ENCODE measurements around the gene CCDC39.

The CCDC39 gene

GRCh38 chr3:180661444-180661843 is 17.8 kb downstream of the CCDC39 start:
- no peaks in the 10 kb centered on the region for H3K36me3 ChIP-seq (ENCODE audit: control insufficient read depth, insufficient read depth, low read length)
- H3K9me3 ChIP-seq (ENCODE audit: control insufficient read depth, low read length), result no peaks in the 10 kb centered on the region
- TF ChIP-seq, protein P1, sequence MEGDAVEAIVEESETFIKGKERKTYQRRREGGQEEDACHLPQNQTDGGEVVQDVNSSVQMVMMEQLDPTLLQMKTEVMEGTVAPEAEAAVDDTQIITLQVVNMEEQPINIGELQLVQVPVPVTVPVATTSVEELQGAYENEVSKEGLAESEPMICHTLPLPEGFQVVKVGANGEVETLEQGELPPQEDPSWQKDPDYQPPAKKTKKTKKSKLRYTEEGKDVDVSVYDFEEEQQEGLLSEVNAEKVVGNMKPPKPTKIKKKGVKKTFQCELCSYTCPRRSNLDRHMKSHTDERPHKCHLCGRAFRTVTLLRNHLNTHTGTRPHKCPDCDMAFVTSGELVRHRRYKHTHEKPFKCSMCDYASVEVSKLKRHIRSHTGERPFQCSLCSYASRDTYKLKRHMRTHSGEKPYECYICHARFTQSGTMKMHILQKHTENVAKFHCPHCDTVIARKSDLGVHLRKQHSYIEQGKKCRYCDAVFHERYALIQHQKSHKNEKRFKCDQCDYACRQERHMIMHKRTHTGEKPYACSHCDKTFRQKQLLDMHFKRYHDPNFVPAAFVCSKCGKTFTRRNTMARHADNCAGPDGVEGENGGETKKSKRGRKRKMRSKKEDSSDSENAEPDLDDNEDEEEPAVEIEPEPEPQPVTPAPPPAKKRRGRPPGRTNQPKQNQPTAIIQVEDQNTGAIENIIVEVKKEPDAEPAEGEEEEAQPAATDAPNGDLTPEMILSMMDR (IDR thresholded peaks at IDR 0.05), result no peak
- no peak overlapping the region for H3K27ac ChIP-seq
- no peak overlapping the region for H3K9ac ChIP-seq
- H3K27me3 ChIP-seq (ENCODE audit: control insufficient read depth, insufficient read depth, low read length), result no peaks in the 10 kb centered on the region
- H3K4me3 ChIP-seq (ENCODE audit: low read depth, low read length), result no peak overlapping the region
- no peak overlapping the region for H3K4me2 ChIP-seq (ENCODE audit: low read length)
- no peak overlapping the region for H2AFZ ChIP-seq
- no peaks in the 10 kb centered on the region for H3K4me1 ChIP-seq
- H3K79me2 ChIP-seq, result no peaks in the 10 kb centered on the region

DNA sequence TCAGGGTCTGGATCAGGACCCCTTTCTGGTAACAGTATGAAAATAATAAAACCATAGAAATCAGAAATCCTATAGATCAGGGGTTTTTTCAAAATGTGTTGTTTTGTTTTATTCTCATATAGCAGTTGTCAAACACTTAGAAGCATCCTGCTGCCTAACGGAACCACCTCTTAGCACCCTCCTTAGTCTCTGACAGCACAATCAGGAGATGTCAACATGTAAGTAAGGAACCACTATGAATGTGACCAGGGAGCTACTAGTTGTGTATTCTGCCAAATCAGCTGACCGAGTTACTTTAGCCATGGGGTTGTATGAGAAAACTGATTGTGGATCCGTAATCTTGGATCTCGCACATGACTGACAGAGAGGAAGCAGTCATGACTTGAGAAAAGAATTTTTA is 22.2 kb downstream of the CCDC39 start:
- no peak overlapping the region for H2AFZ ChIP-seq
- no peaks in the 10 kb centered on the region for H3K36me3 ChIP-seq (ENCODE audit: control insufficient read depth, insufficient read depth, low read length)
- no peak overlapping the region for H3K27ac ChIP-seq
- TF ChIP-seq, protein P1 (IDR thresholded peaks at IDR 0.05), result no peak
- H3K4me3 ChIP-seq (ENCODE audit: low read depth, low read length), result no peak overlapping the region
- H3K27me3 ChIP-seq (ENCODE audit: control insufficient read depth, insufficient read depth, low read length), result no peaks in the 10 kb centered on the region
- no peaks in the 10 kb centered on the region for H3K9me3 ChIP-seq (ENCODE audit: control insufficient read depth, low read length)
- H3K79me2 ChIP-seq, result no peaks in the 10 kb centered on the region
- H3K9ac ChIP-seq, result no peak overlapping the region
- no peak overlapping the region for H3K4me2 ChIP-seq (ENCODE audit: low read length)
- H3K4me1 ChIP-seq, result no peaks in the 10 kb centered on the region

DNA sequence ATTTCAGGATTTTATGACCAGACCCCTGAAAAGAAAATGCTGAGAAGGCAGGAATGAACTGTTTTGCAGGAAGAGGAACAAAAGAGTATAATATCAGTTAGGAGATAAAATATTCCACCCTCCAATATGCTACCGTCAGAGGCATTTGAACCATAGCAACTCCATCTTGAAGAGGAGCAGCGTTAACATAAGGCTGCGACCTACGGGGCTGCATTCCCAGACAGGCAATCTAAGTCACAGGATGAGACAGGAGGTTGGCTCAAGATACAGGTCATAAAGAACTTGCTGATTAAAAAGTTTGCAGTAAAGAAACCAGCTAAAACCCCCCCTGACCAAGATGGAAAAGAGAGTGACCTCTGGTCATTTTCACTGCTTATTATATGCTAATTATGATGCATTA is 22.9 kb downstream of the CCDC39 start:
- Histone ChIP-seq H3K4me1 (no peaks in the 10 kb centered on the region), H3K4me2 (ENCODE audit: low read length) (no peak overlapping the region), H3K9me3 (ENCODE audit: control insufficient read depth, low read length) (no peaks in the 10 kb centered on the region), H3K36me3 (ENCODE audit: control insufficient read depth, insufficient read depth, low read length) (no peaks in the 10 kb centered on the region), H2AFZ (no peak overlapping the region), H3K9ac (no peak overlapping the region), H3K4me3 (ENCODE audit: low read depth, low read length) (no peak overlapping the region), H3K79me2 (no peaks in the 10 kb centered on the region), H3K27ac (no peak overlapping the region), H3K27me3 (ENCODE audit: control insufficient read depth, insufficient read depth, low read length) (no peaks in the 10 kb centered on the region)
- TF ChIP-seq, protein P1 (IDR thresholded peaks at IDR 0.05), result no peak

DNA sequence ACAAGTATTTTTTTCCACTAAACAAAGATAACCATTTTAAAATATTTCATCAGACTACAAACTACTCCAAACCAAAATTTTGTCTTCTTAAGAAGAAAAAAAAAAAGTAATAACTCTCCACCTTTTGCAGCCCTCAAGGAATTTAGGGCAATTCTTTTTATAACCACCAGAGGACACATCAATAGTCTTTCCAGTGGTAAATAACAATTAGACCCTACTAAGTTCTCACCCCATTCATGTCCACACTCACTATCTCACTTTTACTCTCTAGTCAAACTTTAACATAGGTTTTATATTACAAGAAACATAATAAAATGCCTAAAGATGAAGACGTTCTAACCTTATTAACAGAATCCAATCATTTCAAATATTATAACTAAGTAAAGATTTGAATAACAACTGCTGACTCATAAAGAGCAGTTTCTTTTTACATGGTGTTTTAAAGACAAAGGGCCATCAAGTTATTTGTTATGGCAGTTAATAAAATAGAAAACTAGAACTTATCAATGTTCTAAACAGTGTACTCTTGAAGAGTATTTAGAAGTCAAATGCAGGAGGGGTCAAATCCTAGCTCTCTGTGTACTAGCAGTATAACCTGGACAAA is 33.0 kb downstream of the CCDC39 start:
- Histone ChIP-seq H3K27ac (no peak overlapping the region), H3K79me2 (no peaks in the 10 kb centered on the region), H3K4me1 (no peaks in the 10 kb centered on the region), H3K9ac (no peak overlapping the region), H3K36me3 (ENCODE audit: control insufficient read depth, insufficient read depth, low read length) (no peaks in the 10 kb centered on the region), H3K4me3 (ENCODE audit: low read depth, low read length) (no peak overlapping the region), H3K27me3 (ENCODE audit: control insufficient read depth, insufficient read depth, low read length) (no peaks in the 10 kb centered on the region), H3K9me3 (ENCODE audit: control insufficient read depth, low read length) (no peaks in the 10 kb centered on the region), H3K4me2 (ENCODE audit: low read length) (no peak overlapping the region), H2AFZ (no peak overlapping the region)
- TF ChIP-seq, protein P1 (IDR thresholded peaks at IDR 0.05), result peak; percentile 22

DNA sequence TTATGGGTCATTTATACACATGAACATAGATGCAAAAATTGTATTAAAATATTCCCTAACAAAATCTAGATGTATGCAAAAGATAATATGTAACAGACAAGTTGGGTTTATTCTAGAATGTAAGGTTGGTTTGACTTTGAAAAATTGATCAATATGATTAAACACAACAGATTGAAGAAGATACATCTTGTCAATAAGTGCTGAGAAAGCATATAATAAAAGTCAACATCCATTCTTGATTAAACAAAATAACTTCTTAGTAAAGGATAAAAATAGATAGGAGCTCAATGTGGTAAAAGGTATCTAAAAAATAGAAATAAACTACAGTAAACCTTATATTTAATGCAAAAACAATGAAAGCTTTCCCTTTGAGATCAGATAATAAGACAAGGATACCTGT is 38.3 kb downstream of the CCDC39 start:
- Histone ChIP-seq H3K9ac (no peak overlapping the region), H3K4me2 (ENCODE audit: low read length) (no peak overlapping the region), H3K27me3 (ENCODE audit: control insufficient read depth, insufficient read depth, low read length) (no peaks in the 10 kb centered on the region), H3K79me2 (no peaks in the 10 kb centered on the region), H3K27ac (no peak overlapping the region), H3K4me3 (ENCODE audit: low read depth, low read length) (no peak overlapping the region), H3K9me3 (ENCODE audit: control insufficient read depth, low read length) (no peaks in the 10 kb centered on the region), H3K4me1 (no peaks in the 10 kb centered on the region), H2AFZ (no peak overlapping the region), H3K36me3 (ENCODE audit: control insufficient read depth, insufficient read depth, low read length) (no peaks in the 10 kb centered on the region)
- TF ChIP-seq, protein P1 (IDR thresholded peaks at IDR 0.05), result no peak
